IMR-90 (cell line): ENCODE measurements around the gene OTOG. TPM values are rescaled to one million over a fixed set of nuclear protein-coding genes. Genes with fewer than 3 reads are reported as not detected.

ENCODE experiments used
- ATAC-seq: fragments of 200-7000 bp; cut with Tn5 transposase; 2 replicates; pipeline ENCODE4 v1.9.1; 2020; ENCODE audit warnings: low read depth, mild to moderate bottlenecking, moderate library complexity
- BruUV-seq: library from RNA; stranded (reverse); fragments of 400-500 nt; replicated peaks from 2 replicates; lab custom pipeline; 2021; lab: Mats Ljungman, UMichigan
- CTCF ChIA-PET: fragments of 300-600 bp; formaldehyde crosslinking; extraction: SDS; loops from one replicate; lab custom pipeline; 2021; ENCODE audit warnings: antibody characterized with exemption; lab: Yijun Ruan, JAX
- POLR2A ChIA-PET: fragments of 300-600 bp; sonication (Branson Sonifier 250); formaldehyde crosslinking; loops from one replicate; lab custom pipeline; 2022; ENCODE audit warnings: antibody characterized with exemption; ENCODE audit not compliant: unreplicated experiment; lab: Charles Lee
- DNase-seq: peaks from one replicate; pipeline ENCODE4 v3.0.0; 2013
- H2AFZ ChIP-seq: replicated peaks from 2 replicates; pipeline ENCODE3; 2013; ENCODE audit warnings: low read length, mild to moderate bottlenecking; ENCODE audit not compliant: poor library complexity
- H2AK5ac ChIP-seq: 2 replicates; pipeline ENCODE4 v1.6.1; 2013; ENCODE audit warnings: low read depth, low read length, inconsistent platforms
- H2AK9ac ChIP-seq: replicated peaks from 2 replicates; pipeline ENCODE3; 2013; ENCODE audit warnings: mild to moderate bottlenecking, low read depth, low read length, moderate library complexity; ENCODE audit not compliant: poor library complexity
- H2BK120ac ChIP-seq: 2 replicates; pipeline ENCODE4 v1.6.1; 2013; ENCODE audit warnings: low read depth, low read length, inconsistent platforms
- H2BK15ac ChIP-seq: 3 replicates; pipeline ENCODE4 v1.6.1; 2013; ENCODE audit warnings: low read depth, low read length, inconsistent platforms
- H2BK20ac ChIP-seq: 2 replicates; pipeline ENCODE4 v1.6.1; 2013; ENCODE audit warnings: low read depth, mild to moderate bottlenecking, inconsistent platforms, low read length, moderate library complexity
- H2BK5ac ChIP-seq: 2 replicates; pipeline ENCODE4 v1.6.1; 2013; ENCODE audit warnings: mild to moderate bottlenecking, low read depth, low read length, inconsistent platforms; ENCODE audit not compliant: poor library complexity, severe bottlenecking
- H3K14ac ChIP-seq: replicated peaks from 2 replicates; pipeline ENCODE4 v1.6.1; 2013; ENCODE audit warnings: low read depth, low read length, inconsistent platforms
- H3K18ac ChIP-seq: 2 replicates; pipeline ENCODE4 v1.6.1; 2013; ENCODE audit warnings: low read depth, low read length, control low read depth
- H3K23ac ChIP-seq: 2 replicates; pipeline ENCODE4 v1.6.1; 2013; ENCODE audit warnings: low read depth, low read length, inconsistent platforms
- H3K27ac ChIP-seq: 2 replicates; pipeline ENCODE4 v1.5.1; 2013; ENCODE audit warnings: mild to moderate bottlenecking, control low read depth, low read length; ENCODE audit not compliant: insufficient read depth
- H3K27me3 ChIP-seq: 2 replicates; pipeline ENCODE4 v1.6.1; 2013; ENCODE audit warnings: low read length; ENCODE audit not compliant: control insufficient read depth, insufficient read depth
- H3K36me3 ChIP-seq: 2 replicates; pipeline ENCODE4 v1.6.1; 2013; ENCODE audit warnings: low read length, mixed read lengths; ENCODE audit not compliant: control insufficient read depth, insufficient read depth
- H3K4ac ChIP-seq: 2 replicates; pipeline ENCODE4 v1.6.1; 2013; ENCODE audit warnings: low read depth, low read length, inconsistent platforms
- H3K4me1 ChIP-seq: 2 replicates; pipeline ENCODE4 v1.6.1; 2013; ENCODE audit warnings: low read length, mixed read lengths; ENCODE audit not compliant: control insufficient read depth, insufficient read depth
- H3K4me2 ChIP-seq: 2 replicates; pipeline ENCODE4 v1.6.1; 2013; ENCODE audit warnings: low read depth, mild to moderate bottlenecking, control low read depth, low read length, moderate library complexity
- H3K4me3 ChIP-seq: 2 replicates; pipeline ENCODE4 v1.5.1; 2013; ENCODE audit warnings: low read depth, mild to moderate bottlenecking, control low read depth, low read length, moderate library complexity; ENCODE audit not compliant: insufficient read depth
- H3K56ac ChIP-seq: 2 replicates; pipeline ENCODE4 v1.6.1; 2013; ENCODE audit warnings: low read length, inconsistent platforms; ENCODE audit not compliant: insufficient read depth; ENCODE audit errors: extremely low read depth
- H3K79me1 ChIP-seq, 2 experiments: 2 replicates each; pipeline ENCODE4 v1.6.1; 2013; ENCODE audit warnings: low read length in 2 of 2, inconsistent platforms in 1 of 2, low read depth in 1 of 2
- H3K9ac ChIP-seq: 2 replicates; pipeline ENCODE4 v1.6.1; 2013; ENCODE audit warnings: low read depth, low read length, control low read depth
- H3K9me1 ChIP-seq: 2 replicates; pipeline ENCODE4 v1.6.1; 2013; ENCODE audit warnings: low read length, inconsistent platforms; ENCODE audit not compliant: insufficient read depth
- H3K9me3 ChIP-seq: 2 replicates; pipeline ENCODE4 v1.6.1; 2013; ENCODE audit warnings: low read length; ENCODE audit not compliant: control insufficient read depth, insufficient read depth
- H4K20me1 ChIP-seq: 2 replicates; pipeline ENCODE4 v1.6.1; 2013; ENCODE audit warnings: low read length, inconsistent platforms; ENCODE audit not compliant: insufficient read depth
- H4K5ac ChIP-seq: 2 replicates; pipeline ENCODE4 v1.6.1; 2013; ENCODE audit warnings: mild to moderate bottlenecking, low read depth, low read length, control low read depth
- H4K8ac ChIP-seq, 2 experiments: 2 replicates each; pipeline ENCODE4 v1.6.1; 2013; ENCODE audit warnings: low read depth in 2 of 2, low read length in 2 of 2, control low read depth in 1 of 2, inconsistent platforms in 1 of 2
- H4K91ac ChIP-seq: 2 replicates; pipeline ENCODE4 v1.6.1; 2013; ENCODE audit warnings: low read depth, low read length, inconsistent platforms; ENCODE audit not compliant: insufficient read depth
- CEBPB ChIP-seq: IDR thresholded peaks from 2 replicates; pipeline ENCODE4 v1.6.1; 2012; ENCODE audit warnings: low read depth, low read length, improper control_type of control experiment
- CHD1 ChIP-seq: IDR thresholded peaks from 2 replicates; pipeline ENCODE4 v1.6.1; 2012; ENCODE audit warnings: low read depth, low read length, improper control_type of control experiment
- FOS ChIP-seq: fragments of 150-350 bp; IDR thresholded peaks from 2 replicates; pipeline ENCODE4 v1.6.1; 2016; ENCODE audit warnings: low read depth, low read length
- MAFK ChIP-seq: IDR thresholded peaks from 2 replicates; pipeline ENCODE4 v1.6.1; 2012; ENCODE audit warnings: low read depth, low read length, improper control_type of control experiment
- MXI1 ChIP-seq: IDR thresholded peaks from 2 replicates; pipeline ENCODE4 v1.6.1; 2012; ENCODE audit warnings: low read depth, mild to moderate bottlenecking, low read length, moderate library complexity, borderline replicate concordance
- RAD21 ChIP-seq: IDR thresholded peaks from 2 replicates; pipeline ENCODE4 v1.6.1; 2012; ENCODE audit warnings: low read length, improper control_type of control experiment
- RFX5 ChIP-seq: IDR thresholded peaks from 2 replicates; pipeline ENCODE4 v1.8.0; 2012; ENCODE audit warnings: low read depth, mild to moderate bottlenecking, low read length, moderate library complexity
- USF2 ChIP-seq: fragments of 150-350 bp; IDR thresholded peaks from 2 replicates; pipeline ENCODE4 v1.6.1; 2017; ENCODE audit warnings: mild to moderate bottlenecking, antibody characterized with exemption, low read length, low read depth
- WGBS, 2 experiments: methylation state at CpG; one replicate each; pipeline versions ENCODE4 v1.1.5 to v1.1.7; 2013; ENCODE audit warnings: missing lambda C conversion rate in 2 of 2; ENCODE audit not compliant: insufficient read length in 1 of 2; ENCODE audit errors: extremely low coverage in 2 of 2; 5-methylcytosine and 5-hydroxymethylcytosine counted together
- dilution Hi-C: fragments of 300-500 bp; cut with HindIII; formaldehyde crosslinking; loops from one replicate; pipeline ENCODE4 v1.14.3; 2018; ENCODE audit warnings: low sequenced_read_pairs; ENCODE audit not compliant: unreplicated experiment
- in situ Hi-C: fragments of 300-500 bp; cut with MboI; formaldehyde crosslinking; loops from 3 replicates; pipeline ENCODE4 v1.14.3; 2019; ENCODE audit warnings: low sequenced_read_pairs, inconsistent platforms, mixed read lengths
- intact Hi-C: fragments of 100-400 bp; cut with micrococcal nuclease; formaldehyde crosslinking; loops from 2 replicates; pipeline ENCODE4 v1.10.0; 2022
- polyA plus RNA-seq, 3 experiments: library from polyadenylated mRNA; depleted of rRNA; stranded (reverse); fragments of >200 nt; gene quantifications; 2 replicates each; pipeline ENCODE4 v1.2.3, GENCODE V29; 2012; ENCODE audit warnings: low replicate concordance in 1 of 3
- total RNA-seq: library from RNA; depleted of rRNA; stranded (reverse); fragments of >200 nt; gene quantifications from 2 replicates; pipeline ENCODE4 v1.2.3, GENCODE V29; 2012

OTOG gene
- total and polyA plus RNA-seq, 2 of the 4 experiments (the other 2 are of a cell fraction), result not detected

GRCh38 chr11:17655682-17656081, 108.6 kb downstream of the OTOG start:
- intact Hi-C loops, result no loop called here
- POLR2A ChIA-PET, result no interaction called here

More at GRCh38 chr11:17655682-17656081, 108.6 kb downstream of the OTOG start:
- no peak overlapping the region for H2AFZ ChIP-seq
- H4K91ac ChIP-seq, result no peak overlapping the region
- H2BK120ac ChIP-seq, result no peak overlapping the region
- dilution Hi-C loops (no loop called here), in situ Hi-C loops (no loop called here)
- no peak overlapping the region for H3K4me2 ChIP-seq
- no peaks in the 10 kb centered on the region for H3K79me1 ChIP-seq
- no peak overlapping the region for H2BK20ac ChIP-seq
- no peaks in the 10 kb centered on the region for H4K20me1 ChIP-seq
- no peaks in the 10 kb centered on the region for H3K4me1 ChIP-seq
- H2AK5ac ChIP-seq, result no peak overlapping the region
- H3K4me3 ChIP-seq, result no peak overlapping the region
- TF ChIP-seq FOS (no peak), USF2 (no peak), RAD21 (no peak), RFX5 (no peak), CHD1 (no peak), MAFK (no peak), MXI1 (no peak), CEBPB (no peak)
- H3K23ac ChIP-seq, result no peak overlapping the region
- H2BK5ac ChIP-seq, result no peak overlapping the region
- H3K14ac ChIP-seq, result no peak overlapping the region
- no peak overlapping the region for H3K4ac ChIP-seq
- no peak overlapping the region for H2BK15ac ChIP-seq
- no peak overlapping the region for H2AK9ac ChIP-seq
- no peak overlapping the region for H3K56ac ChIP-seq
- WGBS, 2 experiments, result no CpG with 5 or more reads among the region's 2 CpGs
- ATAC-seq (no peak), DNase-seq (no peak)
- CTCF ChIA-PET, result interaction anchor here (0.6 kb wide), 1 partner anchor 453 kb away, joined by 3 read pairs; no protein-coding TSS in a partner anchor
- BruUV-seq, result no TSS peak
- H4K8ac ChIP-seq, result no peak overlapping the region
- no peak overlapping the region for H3K18ac ChIP-seq
- no peaks in the 10 kb centered on the region for H3K9me1 ChIP-seq
- no peak overlapping the region for H3K27ac ChIP-seq
- no peak overlapping the region for H3K9ac ChIP-seq
- H4K5ac ChIP-seq, result no peak overlapping the region
- no peaks in the 10 kb centered on the region for H3K9me3 ChIP-seq
- H3K36me3 ChIP-seq, result no peaks in the 10 kb centered on the region
- H3K27me3 ChIP-seq, result no peaks in the 10 kb centered on the region; the same call in 1 of the 2 replicates
